Measurements from ENCODE around the gene WRAP53.
"Not testable (repeated sequence)": the region's sequence is repeated elsewhere in the genome, so short reads cannot be mapped to it uniquely, and the experiment has no call there.

The WRAP53 gene

DNA sequence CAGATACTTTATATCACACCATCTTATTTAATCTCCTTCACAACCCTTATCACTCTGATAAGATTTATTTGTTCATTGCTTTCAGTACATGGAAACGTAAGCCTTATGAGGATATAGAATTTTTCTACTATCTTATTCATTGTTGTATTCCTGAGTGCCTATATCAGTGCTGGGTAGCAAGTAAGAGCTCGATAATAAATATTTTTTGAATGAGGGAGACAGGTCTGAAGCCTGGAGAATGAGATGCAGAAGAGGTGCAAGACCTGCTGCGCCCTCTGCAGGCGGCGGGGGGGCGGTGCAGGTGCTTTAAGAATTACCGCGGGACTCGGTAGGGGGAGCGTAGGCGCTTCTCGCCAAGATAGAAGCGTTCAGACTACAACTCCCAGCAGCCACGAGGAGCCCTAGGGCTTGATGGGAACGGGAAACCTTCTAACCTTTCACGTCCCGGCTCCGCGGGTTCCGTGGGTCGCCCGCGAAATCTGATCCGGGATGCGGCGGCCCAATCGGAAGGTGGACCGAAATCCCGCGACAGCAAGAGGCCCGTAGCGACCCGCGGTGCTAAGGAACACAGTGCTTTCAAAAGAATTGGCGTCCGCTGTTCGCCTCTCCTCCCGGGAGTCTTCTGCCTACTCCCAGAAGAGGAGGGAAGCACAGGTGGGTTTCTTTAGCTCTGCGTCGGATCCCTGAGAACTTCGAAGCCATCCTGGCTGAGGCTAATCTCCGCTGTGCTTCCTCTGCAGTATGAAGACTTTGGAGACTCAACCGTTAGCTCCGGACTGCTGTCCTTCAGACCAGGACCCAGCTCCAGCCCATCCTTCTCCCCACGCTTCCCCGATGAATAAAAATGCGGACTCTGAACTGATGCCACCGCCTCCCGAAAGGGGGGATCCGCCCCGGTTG lies at the start of gene WRAP53:
Gene WRAP53, plus strand, starts transcription at position 570 of the 900 bp plus-strand sequence. Its CDS starts 172 bp downstream, at position 742.
- in situ Hi-C loops (cut with MboI; ENCODE audit: low sequenced_read_pairs) = no loop called here

DNA sequence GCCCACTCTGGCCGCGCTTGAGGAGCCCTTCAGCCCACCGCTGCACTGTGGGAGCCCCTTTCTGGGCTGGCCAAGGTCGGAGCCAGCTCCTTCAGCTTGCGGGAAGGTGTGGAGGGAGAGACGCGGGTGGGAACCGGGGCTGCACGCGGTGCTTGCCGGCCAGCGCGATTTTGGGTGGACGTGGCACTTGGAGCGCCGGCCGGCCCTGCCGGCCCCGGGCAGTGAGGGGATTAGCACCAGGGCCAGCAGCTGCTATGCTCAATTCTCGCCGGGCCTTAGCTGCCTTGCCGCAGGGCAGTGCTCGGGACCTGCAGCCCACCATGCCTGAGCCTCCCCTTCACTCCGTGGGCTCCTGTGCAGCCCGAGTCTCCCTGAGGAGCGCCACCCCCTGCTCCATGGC lies 47.5 kb upstream of the WRAP53 start:
- in situ Hi-C loops (cut with MboI; ENCODE audit: low sequenced_read_pairs) = no loop called here

DNA sequence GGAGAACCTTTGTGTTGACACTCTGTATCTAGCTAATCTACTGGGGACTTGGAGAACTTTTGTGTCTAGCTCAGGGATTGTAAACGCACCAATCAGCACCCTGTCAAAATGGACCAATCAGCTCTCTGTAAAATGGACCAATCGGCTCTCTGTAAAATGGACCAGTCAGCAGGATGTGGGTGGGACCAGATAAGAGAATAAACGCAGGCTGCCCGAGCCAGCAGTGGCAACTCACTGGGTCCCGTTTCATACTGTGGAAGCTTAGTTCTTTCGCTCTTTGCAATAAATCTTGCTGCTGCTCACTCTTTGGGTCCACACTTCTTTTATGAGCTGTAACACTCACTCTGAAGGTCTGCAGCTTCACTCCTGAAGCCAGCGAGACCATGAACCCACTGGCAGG lies 46.6 kb upstream of the WRAP53 start:
- in situ Hi-C loops (cut with MboI; ENCODE audit: low sequenced_read_pairs) = not testable (repeated sequence)

DNA sequence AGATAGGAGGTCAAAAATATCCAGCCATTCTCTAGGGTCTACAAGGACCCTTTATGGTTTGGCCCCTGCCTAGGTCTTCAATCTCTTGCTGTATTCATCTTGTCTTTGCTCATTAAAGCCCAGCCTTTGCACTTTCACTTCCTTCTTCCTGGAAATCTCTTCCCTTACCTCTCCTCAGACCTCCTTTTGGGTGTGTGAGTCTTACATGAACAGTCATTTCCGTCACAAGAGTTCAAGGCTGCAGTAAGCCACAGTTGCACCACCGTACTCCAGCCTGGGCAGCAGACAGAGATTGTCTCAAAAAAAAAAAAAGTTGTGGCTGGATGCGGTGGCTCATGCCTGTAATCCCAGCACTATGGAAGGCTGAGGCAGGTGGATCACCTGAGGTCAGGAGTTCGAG lies 43.5 kb upstream of the WRAP53 start:
- in situ Hi-C loops (cut with MboI; ENCODE audit: low sequenced_read_pairs) = no loop called here

DNA sequence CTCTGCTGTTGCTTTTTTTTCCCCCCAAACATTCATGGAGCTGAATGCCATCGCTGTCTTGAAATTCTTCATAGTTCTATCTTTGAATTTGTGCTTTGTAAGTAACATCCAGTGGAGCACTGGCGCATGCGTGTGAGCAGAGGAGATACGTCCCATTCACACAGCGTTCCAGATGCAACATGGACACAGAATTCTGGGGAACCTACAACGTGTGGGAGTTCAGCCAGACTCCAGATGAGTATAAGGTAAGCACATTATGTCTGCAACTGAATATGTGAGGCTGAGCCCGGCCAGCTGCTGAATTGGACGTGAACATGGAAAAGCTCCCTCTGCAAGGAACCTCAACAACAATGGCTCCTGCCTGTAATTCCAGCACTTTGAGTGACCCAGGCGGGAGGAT lies 41.8 kb upstream of the WRAP53 start:
- in situ Hi-C loops (cut with MboI; ENCODE audit: low sequenced_read_pairs) = no loop called here

DNA sequence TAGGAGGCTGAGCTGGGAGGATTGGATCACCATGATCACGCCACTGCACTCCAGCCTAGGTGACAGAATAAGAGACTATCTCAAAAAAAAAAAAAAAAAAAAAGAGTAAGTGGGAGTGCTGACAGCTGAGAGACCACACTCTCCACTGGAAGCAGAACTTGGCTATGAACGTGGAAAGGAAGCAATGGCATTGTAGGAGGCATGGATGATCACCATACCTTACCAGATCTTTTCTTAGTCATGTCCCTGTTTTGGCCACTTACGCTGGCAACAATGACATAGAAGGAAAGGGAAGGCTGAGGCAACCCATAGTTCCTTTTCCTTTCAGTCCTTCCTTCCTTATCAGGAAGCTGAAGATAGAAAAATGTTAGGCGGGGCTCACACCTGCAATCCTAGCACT lies 41.3 kb upstream of the WRAP53 start:
- in situ Hi-C loops (cut with MboI; ENCODE audit: low sequenced_read_pairs) = no loop called here

DNA sequence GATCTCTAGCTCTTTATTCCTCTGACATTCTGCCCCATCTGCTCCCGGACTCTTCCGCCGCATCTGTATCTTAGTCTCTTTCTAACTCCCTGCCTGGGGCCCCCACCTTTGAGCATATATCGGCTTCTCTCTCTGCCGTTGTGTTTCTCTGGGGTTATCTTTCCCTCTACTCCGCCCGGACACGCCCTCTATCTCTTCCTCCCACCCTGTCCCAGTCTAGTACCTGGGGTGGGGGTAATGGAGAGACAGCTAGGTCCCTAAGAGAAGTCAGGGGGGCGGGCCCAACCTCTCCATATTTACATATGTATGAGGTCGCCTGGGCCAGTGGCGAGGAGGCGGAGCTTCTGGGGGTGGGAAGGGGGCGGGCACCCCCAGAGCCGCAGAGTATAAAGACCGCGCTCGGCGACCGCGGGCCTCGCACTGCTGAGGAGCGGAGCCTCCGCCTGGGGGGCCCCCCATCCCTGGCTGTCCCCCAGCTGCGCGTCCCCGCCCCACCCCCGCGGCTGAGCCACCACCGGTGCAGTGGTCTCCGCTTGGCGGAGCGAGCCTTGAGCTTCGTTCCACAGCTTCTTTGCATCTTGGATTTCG lies 37.7 kb upstream of the WRAP53 start, which contains the start of gene ATP1B2:
Gene ATP1B2, plus strand, starts transcription at position 418 of the 588 bp plus-strand sequence. CDS start 593 bp downstream, outside the sequence.
- in situ Hi-C loops (cut with MboI; ENCODE audit: low sequenced_read_pairs) = no loop called here

DNA sequence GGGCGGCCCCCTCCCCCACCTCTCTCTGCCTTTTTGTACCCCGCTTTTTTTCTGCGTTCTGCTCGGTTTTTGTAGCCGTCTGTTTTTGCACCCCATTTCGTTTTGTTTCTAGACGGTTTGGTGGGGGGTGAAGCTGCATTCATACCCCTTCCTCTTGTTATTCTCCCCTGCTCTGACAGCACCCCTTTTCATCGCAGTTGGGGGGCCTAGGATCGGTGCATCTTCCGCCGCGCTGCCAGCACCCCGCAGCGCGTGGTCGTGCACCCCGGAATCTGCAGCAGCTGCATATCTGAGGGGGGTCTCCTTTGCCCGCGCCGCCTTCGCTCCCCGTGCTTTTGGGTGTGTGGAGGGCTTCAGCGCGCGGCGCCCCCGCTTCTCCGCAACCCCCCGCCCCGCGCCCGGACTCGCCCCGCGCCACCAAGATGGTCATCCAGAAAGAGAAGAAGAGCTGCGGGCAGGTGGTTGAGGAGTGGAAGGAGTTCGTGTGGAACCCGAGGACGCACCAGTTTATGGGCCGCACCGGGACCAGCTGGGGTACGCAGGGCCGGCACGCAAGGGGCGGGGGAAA lies 37.1 kb upstream of the WRAP53 start:
- in situ Hi-C loops (cut with MboI; ENCODE audit: low sequenced_read_pairs) = no loop called here

DNA sequence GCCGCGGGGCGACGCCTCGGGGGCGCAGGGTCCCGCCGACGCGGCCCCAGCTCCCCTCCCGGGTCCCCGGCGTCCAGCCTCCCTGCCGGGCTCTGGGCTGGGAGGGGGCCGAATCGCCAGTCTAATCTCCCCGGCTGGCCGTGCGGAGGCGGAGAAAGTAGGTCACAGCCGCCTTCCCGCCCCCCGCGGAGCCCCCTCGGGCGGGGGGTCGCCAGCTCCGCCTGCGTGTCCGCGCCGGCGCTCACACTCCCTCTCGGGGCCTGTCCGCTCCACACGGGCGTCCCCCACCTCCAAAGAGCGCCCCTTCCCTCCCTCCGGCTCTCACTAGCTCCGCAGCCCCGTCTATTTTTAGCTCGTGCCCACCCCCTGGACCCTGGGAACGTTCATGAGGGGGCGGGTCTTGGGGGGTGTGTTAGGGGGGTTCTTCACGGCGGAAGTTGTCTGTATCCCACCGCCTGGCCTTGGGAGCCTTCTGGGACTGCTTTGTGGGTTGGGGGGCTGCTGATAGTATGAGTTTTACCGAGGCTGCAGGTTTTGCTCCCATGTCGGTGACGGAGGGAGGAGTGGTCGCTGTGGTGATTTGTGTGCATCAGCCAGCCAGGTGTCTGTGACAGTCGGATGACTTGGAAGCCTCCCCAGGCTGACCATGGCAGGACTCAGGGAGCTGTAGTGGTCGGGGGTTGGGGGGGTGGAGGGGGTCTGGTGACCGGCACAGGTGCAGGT lies 36.5 kb upstream of the WRAP53 start:
- in situ Hi-C loops (cut with MboI; ENCODE audit: low sequenced_read_pairs) = no loop called here

DNA sequence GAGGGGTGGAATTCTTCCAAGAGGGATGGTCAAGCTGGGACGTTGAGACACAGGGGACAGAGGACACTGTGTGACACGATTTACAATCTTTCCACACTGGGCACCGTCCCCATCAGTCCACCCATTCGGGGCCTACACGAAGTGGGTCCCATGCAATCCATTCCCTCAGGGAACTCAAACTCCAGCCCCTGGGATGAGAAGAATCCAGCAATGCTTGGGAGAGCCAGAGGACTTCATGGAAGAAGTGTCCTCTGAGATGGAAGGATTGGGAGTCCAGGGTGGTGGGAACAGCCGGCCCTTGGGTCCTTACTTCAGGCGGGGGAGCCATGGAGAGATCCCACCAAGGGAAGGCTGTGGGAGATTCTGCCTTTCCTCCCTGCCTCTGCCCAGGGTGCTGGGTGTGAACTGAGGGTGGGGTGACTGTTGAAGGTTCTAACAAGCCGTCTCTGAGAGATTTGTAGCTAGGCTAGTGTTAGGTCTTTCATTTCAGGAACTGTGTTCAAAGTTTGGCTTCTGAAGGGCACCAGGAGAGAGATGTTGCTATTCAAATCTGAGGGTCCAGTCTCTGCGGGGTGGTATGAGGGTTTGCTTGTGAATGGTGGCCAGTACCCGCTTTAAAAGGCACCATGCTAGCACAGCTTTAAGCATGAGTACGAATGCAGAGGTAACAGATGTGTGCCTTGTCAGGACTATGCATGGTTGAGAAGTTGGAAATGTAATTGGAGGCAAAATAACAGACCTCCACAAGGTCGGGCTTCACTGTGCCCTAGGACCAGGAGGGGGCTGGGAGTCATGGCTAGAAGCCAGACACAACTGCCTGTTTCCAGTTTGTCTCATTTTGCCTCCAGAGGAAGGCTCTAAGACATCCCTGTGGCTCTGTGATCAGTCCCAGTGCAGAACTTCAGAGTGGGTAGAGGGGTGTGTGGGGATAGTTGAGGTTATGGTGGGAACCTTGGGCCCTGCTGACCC lies 35.6 kb upstream of the WRAP53 start:
- in situ Hi-C loops (cut with MboI; ENCODE audit: low sequenced_read_pairs) = no loop called here

DNA sequence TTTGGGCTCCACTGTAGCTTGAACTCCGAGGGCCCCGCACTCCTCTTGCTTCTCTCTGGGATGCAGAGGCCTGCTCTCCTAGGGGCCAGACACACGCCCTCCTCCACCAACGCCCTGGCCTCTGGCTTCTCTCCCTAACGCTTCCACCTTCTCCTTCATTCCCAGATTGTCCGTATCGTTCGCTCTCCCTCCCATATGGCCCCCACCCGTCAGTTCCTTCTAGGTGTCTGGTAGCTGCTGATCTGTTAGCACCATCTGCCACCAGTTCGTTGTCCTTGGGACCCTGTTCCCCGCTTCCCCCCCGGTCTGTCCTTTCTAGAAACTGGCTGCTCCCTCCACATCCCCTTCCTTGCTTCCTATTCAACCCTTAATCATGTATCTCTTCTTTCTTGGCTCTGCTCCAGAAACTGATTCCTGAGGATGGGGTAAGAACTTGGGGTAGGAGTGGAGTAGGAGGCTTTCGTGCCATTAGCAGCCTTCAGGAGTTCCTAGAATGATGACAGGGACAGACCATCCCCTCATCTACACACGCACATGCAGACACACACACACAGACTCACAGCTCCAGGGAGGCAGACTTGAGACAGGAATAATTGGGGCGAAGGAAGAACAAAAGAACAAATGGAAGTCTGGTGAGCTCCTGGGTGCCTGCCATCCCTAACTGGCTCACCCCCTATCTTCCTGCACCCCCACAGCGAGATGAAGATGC lies 33.3 kb upstream of the WRAP53 start:
- in situ Hi-C loops (cut with MboI; ENCODE audit: low sequenced_read_pairs) = no loop called here

DNA sequence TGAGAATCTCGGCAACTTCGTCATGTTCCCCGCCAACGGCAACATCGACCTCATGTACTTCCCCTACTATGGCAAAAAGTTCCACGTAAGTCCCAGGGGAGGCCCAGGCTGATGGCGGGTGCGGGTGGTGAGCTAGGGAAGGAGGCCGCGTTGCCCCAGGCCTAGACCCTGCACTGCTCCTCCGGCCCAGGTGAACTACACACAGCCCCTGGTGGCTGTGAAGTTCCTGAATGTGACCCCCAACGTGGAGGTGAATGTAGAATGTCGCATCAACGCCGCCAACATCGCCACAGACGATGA lies 32.8 kb upstream of the WRAP53 start:
- in situ Hi-C loops (cut with MboI; ENCODE audit: low sequenced_read_pairs) = no loop called here

DNA sequence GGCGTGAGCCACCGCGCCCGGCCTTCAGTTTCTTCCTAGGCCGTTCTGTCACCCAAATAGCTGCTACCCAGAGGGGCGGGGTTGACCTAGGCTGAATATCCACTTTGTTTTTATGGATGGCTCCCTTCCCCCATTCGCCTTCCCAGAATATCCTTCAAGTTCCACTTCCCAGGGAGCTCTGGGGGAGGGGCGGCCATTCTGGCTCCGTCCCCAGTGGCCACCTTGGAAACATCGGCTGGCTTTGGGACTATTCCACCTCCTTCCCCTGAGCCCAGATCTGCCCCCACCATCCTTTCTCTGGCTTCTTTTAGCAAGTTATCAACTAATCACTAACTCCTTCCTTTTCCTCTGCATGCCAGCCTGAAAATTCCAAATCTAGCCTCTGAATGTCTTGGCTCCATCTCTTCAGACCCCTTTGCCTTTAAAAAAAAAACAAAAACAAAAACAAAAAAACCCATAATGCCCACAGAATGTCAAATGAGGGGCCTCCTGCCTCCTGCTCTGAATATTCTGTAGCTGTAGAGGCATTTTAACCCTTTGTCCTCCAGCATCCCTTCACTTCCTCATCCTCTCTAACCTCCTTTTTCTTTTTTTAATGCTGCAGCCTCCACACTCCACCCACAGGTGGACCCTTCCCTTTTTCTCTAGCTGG lies 31.2 kb upstream of the WRAP53 start:
- in situ Hi-C loops (cut with MboI; ENCODE audit: low sequenced_read_pairs) = no loop called here

DNA sequence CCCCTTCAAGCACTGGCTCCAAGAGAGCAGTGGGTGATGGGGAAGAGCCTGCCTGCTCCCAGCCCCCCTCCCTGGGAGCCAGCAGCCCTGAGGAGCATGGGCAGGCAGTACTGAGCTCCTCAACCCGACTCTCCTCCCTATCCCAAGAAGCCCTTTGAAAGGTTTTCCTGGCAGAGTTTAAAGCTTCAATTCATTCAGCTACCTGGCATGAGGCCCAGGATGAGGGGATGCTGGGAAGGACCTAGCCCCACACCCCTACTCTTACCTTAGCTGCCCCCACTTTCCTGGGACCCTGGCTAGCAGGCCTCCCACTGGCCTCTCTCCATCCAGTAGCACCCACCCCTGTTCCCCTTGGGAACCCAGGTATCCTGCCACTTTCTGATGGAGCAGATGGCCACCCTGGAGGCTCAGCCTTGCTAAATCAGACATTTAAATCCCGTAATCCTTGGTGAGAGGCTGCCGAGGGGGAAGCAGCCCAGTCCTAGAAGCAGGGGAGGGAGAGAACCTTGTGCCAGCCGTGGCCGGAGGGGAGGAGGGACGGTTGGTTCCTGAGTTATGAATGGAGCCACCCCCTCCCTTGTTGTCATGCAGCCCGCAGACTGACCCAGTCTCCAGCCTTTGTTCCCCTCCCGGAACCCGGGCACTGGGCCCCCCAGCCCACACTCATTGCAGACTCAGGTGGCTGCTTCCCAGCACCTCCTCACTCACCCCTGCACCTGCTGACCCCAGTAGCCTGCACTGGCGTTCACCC lies 20.4 kb upstream of the WRAP53 start:
- in situ Hi-C loops (cut with MboI; ENCODE audit: low sequenced_read_pairs) = no loop called here

DNA sequence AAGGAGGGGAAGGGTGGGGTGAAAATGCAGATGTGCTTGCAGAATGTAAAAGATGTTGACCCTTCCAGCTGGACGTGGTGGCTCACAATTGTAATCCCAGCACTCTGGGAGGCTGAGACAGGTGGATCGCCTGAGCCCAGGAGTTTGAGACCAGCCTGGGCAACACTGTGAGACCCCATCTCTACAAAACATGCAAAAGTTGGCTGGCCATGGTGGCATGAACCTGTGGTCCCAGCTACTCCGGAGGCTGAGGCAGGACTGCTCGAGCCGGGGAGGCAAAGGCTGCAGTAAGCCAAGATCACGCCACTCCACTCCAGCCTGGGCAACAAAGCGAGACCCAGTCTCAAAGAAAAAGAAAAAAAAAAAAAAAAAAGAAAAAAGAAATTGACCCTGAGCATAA lies 19.8 kb upstream of the WRAP53 start:
- in situ Hi-C loops (cut with MboI; ENCODE audit: low sequenced_read_pairs) = no loop called here

DNA sequence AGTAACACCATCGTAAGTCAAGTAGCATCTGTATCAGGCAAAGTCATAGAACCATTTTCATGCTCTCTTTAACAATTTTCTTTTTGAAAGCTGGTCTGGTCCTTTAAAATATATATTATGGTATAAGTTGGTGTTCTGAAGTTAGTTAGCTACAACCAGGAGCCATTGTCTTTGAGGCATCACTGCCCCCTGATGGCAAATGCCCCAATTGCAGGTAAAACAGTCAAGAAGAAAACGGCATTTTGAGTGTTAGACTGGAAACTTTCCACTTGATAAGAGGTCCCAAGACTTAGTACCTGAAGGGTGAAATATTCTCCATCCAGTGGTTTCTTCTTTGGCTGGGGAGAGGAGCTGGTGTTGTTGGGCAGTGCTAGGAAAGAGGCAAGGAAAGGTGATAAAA lies 15.0 kb upstream of the WRAP53 start:
- in situ Hi-C loops (cut with MboI; ENCODE audit: low sequenced_read_pairs) = no loop called here

DNA sequence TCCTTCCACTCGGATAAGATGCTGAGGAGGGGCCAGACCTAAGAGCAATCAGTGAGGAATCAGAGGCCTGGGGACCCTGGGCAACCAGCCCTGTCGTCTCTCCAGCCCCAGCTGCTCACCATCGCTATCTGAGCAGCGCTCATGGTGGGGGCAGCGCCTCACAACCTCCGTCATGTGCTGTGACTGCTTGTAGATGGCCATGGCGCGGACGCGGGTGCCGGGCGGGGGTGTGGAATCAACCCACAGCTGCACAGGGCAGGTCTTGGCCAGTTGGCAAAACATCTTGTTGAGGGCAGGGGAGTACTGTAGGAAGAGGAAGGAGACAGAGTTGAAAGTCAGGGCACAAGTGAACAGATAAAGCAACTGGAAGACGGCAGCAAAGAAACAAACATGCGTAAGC lies 13.3 kb upstream of the WRAP53 start:
- in situ Hi-C loops (cut with MboI; ENCODE audit: low sequenced_read_pairs) = no loop called here

DNA sequence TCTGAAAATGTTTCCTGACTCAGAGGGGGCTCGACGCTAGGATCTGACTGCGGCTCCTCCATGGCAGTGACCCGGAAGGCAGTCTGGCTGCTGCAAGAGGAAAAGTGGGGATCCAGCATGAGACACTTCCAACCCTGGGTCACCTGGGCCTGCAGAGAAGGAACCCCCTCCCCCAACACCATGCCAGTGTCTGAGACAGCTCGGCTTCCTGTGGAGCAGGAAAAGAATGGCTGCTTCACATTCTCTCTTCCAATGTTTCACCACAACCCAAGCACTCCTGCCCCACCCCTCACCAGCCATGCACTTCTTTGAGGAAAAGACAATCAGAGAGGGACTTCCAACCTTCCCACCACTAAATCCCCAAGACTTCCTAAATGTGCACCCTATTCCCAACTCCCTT lies 11.7 kb upstream of the WRAP53 start:
- in situ Hi-C loops (cut with MboI; ENCODE audit: low sequenced_read_pairs) = no loop called here

Measured in hTERT RPE-1 (cell line).